ENCODE measurements around the gene ENPP3.

The ENPP3 gene

DNA sequence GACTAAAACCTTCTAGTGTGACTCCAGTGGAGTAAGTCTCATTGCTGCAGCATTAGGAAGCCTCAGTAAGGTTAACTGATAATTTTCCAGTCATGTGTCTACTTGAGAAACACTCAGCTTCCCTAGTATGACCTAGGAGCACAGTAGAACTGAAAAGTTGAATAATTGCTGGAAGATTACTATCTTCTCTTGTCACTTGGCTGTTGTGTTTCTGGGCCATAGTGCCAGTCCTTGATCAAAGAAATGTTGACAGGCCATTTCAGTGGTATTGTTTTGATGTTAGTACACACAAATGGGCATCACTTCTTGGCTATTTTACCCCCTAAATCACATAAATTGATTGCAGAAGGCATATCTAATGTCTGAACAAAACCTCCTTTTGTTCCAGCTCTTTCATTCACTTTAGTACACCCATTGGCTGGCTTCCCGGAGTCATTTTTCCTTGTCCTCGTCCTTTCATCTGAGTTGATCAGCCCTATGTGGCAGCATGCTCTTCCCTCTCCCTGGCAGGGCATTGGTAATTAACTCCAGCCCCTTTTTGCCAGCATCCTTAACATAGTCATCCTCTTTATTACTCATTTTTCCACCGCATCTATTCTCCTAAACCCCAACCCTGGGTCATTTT, 6.0 kb downstream of the ENPP3 start:
- DNase-seq (ENCODE audit: low read depth) = no peak

DNA sequence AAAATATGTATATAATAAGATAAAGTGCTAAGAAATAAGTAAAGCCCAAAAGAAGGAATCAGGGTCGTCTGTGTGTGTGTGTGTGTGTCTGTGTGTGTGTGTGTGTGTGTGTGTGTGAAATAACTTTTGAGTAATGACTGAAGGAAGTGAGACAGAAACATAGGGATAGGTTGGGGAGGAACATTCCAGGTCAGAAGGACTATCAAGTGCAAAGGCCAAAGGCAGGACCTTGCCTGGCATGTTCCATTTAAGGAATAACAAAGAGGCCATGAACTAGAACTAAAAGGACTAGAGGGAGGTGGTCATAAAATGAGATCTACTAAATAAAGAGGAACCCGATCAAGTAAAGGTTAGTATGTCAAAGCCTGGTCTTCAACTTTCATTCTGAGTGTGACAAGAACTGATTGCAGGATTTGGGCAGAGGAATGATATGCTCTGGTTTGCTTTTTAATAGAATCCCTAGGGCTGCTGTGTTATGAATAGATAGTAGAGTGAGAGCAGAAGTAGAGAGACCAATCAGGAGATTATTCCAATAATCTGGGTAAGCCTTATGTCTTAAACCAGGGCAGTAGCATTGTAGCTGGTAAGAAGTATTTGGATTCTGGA, 6.9 kb downstream of the ENPP3 start:
- DNase-seq (ENCODE audit: low read depth) = no peak

DNA sequence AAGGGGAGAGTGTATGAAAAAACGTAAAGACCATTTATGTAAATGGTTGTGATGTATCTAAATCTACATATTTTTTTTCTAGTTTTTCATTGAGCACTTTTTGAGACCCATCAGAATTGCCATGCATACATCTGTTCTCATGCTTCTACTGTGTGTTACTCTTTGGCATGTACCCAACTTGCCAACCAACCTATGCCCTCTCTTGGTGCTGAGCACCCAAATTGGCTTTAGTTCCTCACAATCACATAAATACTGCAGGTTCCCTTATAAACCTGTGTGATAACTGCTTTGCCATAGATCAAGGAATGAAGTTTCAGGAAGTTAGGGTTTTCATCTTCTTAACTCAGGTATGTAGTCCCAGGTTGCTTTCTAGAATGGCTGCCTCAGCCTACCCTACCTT, 7.8 kb downstream of the ENPP3 start:
- DNase-seq (ENCODE audit: low read depth) = no peak

DNA sequence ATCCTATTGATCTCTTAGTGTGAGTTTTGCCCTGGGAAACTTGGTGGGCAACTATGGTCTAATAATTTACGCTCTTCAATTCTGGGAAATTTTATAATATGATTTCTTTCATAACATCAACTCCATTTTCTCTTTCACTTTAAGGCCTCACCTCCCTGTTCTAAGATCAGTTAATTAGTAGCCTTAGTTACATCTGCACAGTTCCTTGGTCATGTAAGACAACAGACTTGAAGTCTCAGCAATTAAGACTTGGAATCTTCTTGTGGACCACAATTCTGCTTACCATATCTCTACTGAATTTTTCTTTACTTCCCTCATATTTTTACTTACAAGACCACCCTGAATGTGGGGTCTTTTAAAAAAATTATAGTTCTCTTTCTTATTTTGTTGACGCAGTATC, 8.7 kb downstream of the ENPP3 start:
- no peak for DNase-seq (ENCODE audit: low read depth)

DNA sequence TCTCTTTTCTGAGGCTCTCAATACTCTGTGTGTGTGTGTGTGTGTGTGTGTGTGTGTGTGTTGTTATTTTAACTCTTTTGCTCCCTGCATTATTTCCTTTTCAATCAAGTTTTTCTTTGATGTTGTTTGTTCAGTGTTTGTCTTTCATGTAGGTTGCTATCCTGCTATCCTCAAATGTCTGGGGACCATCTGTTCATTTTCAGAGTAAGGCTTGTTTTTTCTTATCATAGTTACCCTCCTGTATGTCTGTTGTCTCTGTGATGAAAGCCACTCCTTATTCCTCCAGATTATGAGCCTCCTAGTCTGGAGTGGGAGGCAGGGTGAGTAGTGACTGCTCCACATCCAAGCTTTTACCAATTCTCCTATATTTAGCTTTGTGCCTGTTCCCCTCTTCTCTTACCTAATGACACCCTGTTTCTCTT, 9.2 kb downstream of the ENPP3 start:
- no peak for DNase-seq (ENCODE audit: low read depth)

DNA sequence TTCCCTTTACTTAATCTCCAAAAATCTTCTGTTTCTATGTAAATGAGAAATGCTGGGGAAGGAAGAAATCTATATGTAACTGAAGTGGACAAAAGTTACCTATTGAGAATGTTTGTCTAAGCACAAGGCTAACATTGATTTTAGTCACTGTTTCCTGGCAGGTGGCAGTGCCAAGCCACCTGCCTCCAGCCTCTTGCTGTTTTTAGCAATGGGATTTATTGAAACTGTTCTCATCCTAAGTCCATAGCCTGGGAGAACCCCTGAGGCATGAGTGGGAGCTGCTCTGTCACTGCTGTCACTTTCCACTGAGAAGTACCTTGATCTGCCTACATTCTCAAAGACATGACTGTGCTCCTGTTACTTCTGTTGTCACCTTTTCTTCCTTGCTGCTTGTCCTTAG, 14.7 kb downstream of the ENPP3 start:
- no peak for DNase-seq (ENCODE audit: low read depth)

DNA sequence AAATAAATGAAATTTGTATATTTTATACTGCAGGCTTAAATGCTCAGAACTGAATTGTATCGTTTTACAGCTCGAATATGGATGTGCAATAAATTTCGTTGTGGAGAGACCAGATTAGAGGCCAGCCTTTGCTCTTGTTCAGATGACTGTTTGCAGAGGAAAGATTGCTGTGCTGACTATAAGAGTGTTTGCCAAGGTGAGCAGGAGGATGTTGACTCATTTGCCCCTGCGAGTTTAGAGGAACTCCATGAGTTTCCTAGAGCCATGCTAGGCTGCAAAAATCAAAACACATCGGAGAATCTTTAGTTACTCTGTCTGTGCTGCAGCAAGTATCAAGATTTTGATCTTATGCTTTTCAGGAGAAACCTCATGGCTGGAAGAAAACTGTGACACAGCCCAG, 15.4 kb downstream of the ENPP3 start:
- no peak for DNase-seq (ENCODE audit: low read depth)

DNA sequence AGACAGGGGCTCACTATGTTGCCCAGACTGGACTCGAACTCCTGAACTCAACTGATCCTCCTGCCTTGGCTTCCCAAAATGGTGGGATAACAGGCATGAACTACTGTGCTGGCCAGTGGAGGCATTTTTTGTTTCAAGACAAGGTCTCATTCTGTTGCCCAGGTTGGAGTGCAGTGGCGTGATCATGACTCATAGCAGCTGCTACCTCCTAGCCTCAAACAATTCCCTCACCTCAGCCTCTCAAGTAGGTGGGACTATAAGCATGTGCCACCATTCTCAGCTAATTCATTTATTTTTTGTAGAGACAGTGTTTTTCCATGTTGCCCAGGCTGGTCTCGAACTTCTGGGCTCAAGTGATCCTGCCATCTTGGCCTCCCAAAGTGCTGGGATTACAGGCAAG, 17.2 kb downstream of the ENPP3 start:
- no peak for DNase-seq (ENCODE audit: low read depth)

DNA sequence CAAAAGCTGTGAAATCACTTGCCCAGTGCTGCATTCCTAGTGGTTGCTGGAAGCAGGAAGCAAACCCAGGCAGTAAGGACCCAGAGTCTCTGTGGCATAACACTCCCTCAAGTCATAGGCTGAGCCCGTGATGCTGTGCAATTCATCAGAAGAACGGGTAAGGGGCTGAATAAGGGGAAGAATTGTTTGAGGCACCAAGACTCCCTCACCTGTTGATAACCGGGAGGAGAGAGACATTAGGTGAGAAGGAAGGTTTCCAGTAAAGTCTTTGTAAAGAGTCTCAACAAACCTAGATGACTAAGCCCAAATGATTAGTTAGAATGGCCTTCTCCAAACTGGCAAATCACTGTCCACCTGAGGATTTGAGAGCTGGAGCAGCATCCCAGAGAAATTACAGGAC, 18.3 kb downstream of the ENPP3 start:
- DNase-seq (ENCODE audit: low read depth) = no peak

DNA sequence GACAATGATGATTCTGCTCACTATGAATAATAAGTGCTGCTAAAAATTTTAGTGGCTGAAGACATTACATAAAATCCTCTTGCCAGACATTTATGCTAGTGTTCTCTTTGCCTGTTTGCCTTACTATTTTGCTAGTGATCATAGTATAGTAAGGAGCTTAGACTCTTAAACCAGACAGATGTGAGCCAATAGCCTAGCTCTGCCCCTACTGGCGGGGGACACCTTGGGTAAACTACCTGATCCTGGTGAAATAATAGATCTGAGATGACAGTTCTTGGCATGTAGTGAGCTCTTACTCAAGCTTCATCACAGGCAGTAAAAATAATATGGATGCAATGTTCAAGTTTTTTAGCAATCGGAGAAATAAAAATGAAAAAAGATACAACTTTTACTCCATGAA, 18.8 kb downstream of the ENPP3 start:
- DNase-seq (ENCODE audit: low read depth) = no peak

DNA sequence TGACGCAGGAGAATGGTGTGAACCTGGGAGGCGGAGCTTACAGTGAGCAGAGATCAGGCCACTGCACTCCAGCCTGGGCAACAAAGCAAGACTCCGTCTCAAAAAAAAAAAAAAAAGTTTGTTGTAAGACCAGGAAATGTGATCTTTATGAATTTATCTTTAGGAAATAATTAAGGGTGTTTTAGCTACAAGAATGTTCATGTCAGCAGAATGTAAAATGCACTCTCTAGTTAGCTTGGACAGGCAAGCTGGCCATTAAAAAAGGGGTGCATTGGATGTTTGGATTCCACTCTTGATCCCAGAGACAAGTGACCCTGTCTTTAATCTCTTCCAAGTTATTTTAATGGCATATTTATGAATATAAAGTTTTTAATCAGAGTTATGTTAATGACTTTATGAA, 19.6 kb downstream of the ENPP3 start:
- DNase-seq (ENCODE audit: low read depth) = no peak

DNA sequence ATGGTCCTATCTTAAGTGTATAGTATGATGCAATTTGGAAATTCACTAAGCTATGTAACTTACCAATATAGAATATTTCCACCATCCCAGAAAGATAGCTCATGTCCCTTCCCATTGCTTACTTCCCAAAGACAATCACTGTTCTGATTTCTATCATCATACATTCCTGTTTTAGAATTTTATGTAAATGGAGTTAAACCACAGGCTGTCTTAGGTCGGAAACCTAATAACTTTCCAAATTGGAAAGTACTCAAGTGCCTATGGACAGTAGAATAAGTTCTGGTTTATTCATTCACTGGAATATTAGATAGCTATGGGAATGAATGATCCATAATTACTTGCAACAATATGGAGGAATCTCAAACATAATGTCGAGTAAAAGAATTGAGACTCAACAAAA, 20.1 kb downstream of the ENPP3 start:
- no peak for DNase-seq (ENCODE audit: low read depth)

DNA sequence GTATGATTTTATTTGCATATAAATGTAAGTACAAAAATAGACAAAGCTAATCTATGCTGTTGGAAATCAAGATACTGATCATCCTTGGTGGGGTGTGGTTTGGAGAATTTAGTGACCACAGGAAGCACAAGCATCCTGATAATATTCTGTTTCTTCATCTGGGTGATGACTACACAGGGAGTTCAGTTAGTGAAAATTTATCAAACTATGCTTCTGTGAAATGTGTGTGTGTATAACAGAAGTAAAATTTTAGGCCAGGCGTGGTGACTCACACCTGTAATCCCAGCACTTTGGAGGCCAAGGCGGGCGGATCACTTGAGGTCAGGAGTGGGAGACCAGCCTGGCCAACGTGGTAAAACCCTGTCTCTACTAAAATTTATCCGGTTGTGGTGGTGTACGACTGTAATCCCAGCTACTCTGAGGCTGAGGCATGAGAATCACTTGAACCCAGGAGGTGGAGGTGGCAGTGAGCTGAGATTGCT, 20.6 kb downstream of the ENPP3 start:
- DNase-seq (ENCODE audit: low read depth) = peak; percentile 84

DNA sequence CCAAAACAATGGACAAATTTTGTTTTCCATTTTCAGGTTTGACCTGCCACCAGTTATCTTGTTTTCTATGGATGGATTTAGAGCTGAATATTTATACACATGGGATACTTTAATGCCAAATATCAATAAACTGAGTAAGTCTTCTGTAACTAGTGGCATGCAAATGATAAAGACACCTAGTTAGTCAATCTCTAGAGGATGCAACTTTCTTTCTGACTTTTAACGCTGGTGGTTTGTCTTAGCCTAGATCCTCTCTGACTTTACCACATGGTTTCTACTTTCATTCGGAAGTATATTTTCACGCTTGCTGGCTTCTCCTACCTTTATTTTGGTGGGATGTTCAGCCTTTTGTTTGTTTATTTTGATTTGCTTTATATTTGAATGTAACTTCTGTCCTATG, 21.2 kb downstream of the ENPP3 start:
- DNase-seq (ENCODE audit: low read depth) = no peak

DNA sequence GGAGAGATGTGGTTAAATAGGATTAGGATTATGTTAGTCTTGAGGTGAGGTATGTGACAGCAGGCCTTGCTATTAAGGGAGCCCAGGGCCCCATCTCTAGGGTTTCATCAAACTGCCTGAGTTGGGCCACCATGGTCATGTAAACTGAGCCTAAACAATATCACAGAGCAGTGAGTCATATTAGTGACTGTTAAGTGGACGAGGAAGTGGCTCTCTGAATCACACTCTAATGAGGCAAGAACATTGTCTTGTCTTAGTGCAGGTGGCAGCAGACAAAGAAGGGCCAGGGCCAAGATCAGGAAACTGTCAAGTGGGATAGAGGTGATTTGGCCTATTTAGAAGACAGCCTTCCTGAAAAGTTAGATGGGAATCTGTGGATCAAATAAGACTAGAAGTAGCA, 23.1 kb downstream of the ENPP3 start:
- peak; percentile 45 for DNase-seq (ENCODE audit: low read depth)

DNA sequence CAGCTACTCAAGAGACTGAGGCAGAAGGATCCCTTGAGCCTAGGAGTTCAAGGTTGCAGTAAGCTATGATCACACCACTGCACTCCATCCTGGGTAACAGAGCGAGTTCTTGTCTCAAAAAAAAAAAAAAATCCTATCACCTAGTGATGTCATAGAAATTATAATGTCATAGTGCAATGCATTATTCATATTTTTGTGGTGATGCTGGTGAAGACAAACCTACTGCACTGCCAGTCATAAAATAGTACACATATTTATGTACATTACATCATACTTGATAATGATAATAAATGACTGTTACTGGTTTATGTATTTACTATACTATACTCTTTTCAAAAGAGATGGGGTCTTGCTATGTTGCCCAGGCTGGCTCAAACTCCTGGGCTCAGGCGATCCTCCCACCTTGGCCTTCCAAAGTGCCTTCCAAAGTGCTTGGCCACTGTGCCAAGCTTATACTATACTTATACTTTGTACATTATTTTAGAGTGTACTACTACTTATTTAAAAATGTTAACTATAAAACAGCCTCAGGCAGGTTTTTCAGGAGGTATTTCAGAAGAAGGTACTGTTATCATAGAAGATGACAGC, 26.6 kb downstream of the ENPP3 start:
- no peak for DNase-seq (ENCODE audit: low read depth)

DNA sequence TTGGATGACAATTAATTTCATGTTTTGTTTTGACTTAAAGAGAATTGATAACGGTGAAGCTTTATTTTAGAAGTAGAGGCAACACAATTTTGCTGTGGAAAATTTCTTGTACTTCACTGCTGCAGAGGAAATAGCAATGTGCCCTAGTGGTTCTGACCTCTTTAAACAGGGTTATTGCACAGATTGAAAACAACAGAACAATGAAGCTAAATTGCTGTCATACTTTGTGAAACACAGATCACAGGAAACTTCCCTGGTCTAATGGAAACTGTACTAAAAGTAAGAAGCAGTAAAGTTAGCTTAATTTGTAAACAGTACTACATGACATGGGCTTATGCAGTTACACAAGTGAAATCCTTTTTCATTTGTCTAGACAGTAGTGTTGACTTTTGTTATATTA, 32.8 kb downstream of the ENPP3 start:
- no peak for DNase-seq (ENCODE audit: low read depth)

DNA sequence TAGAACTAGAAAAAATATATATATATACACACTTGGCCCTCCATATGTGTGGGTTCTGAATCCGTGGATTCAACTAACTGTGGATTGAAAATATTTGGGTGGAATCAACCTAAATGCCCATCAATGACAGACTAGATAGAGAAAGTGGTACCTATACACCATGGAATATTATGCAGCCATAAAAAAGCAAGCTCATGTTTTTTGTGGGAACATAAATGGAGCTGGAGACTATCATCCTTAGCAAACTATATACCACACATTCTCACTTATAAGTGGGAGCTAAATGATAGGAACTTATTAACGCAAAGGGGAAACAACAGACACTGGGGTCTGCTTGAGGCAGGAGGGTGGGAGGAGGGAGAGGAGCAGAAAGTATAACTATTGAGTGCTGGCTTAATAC, 36.1 kb downstream of the ENPP3 start:
- no peak for DNase-seq (ENCODE audit: low read depth)

DNA sequence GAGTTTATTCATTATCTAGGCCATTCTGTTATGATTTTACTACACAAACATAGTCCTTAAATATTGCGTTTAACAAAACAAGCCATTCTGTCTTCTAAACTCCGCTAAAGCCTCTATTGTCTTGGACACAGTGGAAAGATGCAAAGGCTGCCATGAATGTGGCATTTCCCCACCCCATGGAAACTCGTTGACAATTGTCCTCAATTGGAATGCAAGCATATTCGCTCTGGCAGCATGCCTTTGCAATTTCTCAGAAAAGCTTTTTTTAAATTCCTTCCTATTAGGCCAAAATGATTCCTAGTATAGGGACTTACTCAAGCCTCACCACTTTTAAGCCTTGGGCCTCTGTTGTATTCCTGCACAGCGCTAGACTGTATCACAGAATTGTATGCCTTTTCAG, 41.3 kb downstream of the ENPP3 start:
- DNase-seq (ENCODE audit: low read depth) = no peak

DNA sequence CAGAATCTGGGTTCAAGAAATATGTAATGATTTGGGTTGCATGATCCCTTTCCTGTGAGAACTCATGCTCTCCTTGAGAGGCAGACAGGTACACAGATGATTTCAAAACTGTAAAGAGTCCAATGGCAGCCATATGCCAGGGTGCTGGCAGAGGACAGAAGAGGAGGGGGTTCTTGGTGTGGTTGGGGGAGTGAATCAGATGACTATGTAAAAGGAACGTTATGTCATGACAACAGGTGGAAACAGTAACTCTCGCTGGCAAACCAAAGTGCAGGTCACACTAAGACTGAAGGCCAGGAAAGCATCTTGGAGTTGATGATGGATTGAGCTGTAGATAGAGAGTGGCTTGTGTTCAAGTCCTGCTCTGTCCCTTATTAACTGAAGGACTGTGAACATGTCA, 43.8 kb downstream of the ENPP3 start:
- DNase-seq (ENCODE audit: low read depth) = no peak

DNA sequence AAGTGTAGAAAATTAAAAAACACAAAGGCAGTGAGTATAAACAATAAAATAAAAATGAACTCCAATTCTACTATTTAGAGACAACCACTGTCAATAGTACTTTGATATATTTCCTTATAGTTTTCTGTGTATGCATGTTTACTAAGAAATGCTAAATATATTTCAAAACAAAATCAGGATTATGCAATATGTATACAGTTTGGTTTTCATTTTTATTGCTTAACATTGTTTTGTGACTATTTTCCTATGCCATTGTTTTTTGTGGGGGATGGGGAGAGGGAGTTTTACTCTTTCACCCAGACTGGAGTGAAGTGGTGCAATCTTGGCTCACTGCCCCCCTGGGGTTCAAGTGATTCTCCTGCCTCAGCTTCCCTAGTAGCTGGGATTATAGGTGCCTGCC, 44.5 kb downstream of the ENPP3 start:
- DNase-seq (ENCODE audit: low read depth) = no peak

DNA sequence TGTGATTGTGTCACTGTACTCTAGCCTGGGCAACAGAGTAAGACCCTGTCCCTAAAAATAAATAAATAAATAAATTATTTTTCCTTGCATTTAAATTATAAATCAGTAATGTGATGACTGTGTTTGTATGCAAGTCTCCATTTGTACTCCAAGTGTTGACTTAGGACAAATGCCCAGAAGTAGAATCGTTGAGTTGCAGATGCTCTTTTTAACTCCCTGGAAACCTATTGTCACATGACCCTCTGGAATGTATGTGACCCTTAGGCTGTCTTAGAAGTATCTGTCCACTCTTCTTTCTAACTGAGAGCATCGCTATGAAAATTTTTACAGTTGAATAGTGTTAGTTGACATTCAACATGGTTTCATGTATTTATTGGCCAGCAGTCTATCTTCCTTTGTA, 45.3 kb downstream of the ENPP3 start:
- DNase-seq (ENCODE audit: low read depth) = no peak

DNA sequence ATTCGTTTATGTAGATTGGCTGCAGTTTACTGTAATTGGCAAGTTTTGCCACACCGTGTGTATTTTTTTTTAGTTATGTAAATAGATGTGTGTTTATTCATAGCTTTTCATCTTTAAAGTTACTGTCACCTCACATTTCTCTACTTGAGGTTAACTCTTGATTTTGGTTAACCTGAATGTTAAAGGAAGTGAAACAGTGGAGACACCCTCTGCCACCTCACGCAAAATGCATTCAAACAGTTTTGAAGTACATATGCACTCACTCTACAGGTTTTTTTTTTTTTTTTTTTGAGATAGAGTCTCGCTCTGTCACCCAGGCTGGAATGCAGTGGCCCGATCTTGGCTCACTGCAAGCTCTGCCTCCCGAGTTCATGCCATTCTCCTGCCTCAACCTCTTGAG, 46.4 kb downstream of the ENPP3 start:
- DNase-seq (ENCODE audit: low read depth) = no peak

DNA sequence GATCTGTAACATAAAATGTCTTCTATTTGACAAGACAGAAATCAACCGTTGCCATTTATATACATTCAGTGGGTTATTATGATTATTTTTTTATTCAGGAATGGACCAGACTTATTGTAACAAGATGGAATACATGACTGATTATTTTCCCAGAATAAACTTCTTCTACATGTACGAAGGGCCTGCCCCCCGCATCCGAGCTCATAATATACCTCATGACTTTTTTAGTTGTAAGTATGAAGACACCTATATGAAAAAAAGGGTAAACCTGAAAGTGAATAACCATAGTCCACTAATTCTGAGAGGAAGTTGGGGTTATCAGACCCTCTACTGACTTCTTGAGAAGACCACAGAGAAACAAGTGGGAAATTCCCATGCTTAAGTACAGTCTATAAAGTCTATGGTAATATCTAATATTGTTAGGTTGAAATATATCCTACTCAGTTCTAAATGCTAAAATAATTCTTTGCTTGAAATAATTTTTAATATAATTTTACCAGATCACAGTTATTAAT, 48.2 kb downstream of the ENPP3 start:
- DNase-seq (ENCODE audit: low read depth) = no peak

All from HS-5 (cell line).